ENCODE measurements around the gene CD200.

Gene CD200

GRCh38 chr3:112333381-112334317, 693 bp downstream of the CD200 start:
- DNase-seq (ENCODE audit: low spot score): no peak

- no peak for DNase-seq (ENCODE audit: low spot score)
Observed at GRCh38 chr3:112334691-112335433, 1.9 kb downstream of the CD200 start.

- no peak for DNase-seq (ENCODE audit: low spot score)
Observed at GRCh38 chr3:112335434-112335781, 2.5 kb downstream of the CD200 start.

- no peak for DNase-seq (ENCODE audit: low spot score)
Observed at GRCh38 chr3:112338021-112338726, 5.2 kb downstream of the CD200 start.

GRCh38 chr3:112338727-112339056, 5.7 kb downstream of the CD200 start:
- no peak for DNase-seq (ENCODE audit: low spot score)

GRCh38 chr3:112339134-112339533, 6.2 kb downstream of the CD200 start:
- no peak for DNase-seq (ENCODE audit: low spot score)

- no peak for DNase-seq (ENCODE audit: low spot score)
Observed at GRCh38 chr3:112339609-112340008, 6.7 kb downstream of the CD200 start.

- DNase-seq (ENCODE audit: low spot score): no peak
Observed at GRCh38 chr3:112341386-112341785, 8.4 kb downstream of the CD200 start.

GRCh38 chr3:112345681-112346080, 12.7 kb downstream of the CD200 start:
- no peak for DNase-seq (ENCODE audit: low spot score)

- DNase-seq (ENCODE audit: low spot score): no peak
Observed at GRCh38 chr3:112346491-112347122, 13.7 kb downstream of the CD200 start.

- DNase-seq (ENCODE audit: low spot score): no peak
Observed at GRCh38 chr3:112348943-112349342, 16.0 kb downstream of the CD200 start.

GRCh38 chr3:112349557-112349956, 16.6 kb downstream of the CD200 start:
- no peak for DNase-seq (ENCODE audit: low spot score)

- no peak for DNase-seq (ENCODE audit: low spot score)
Observed at GRCh38 chr3:112350018-112350810, 17.3 kb downstream of the CD200 start.

GRCh38 chr3:112351036-112351435, 18.1 kb downstream of the CD200 start:
- DNase-seq (ENCODE audit: low spot score): no peak

- DNase-seq (ENCODE audit: low spot score): no peak
Observed at GRCh38 chr3:112351823-112352222, 18.9 kb downstream of the CD200 start.

GRCh38 chr3:112352720-112353119, 19.8 kb downstream of the CD200 start:
- DNase-seq (ENCODE audit: low spot score): no peak

- no peak for DNase-seq (ENCODE audit: low spot score)
Observed at GRCh38 chr3:112353365-112353764, 20.4 kb downstream of the CD200 start.

- DNase-seq (ENCODE audit: low spot score): no peak
Observed at GRCh38 chr3:112354642-112355306, 21.8 kb downstream of the CD200 start.

GRCh38 chr3:112355307-112355687, 22.3 kb downstream of the CD200 start:
- DNase-seq (ENCODE audit: low spot score): no peak

GRCh38 chr3:112357930-112358780, 25.2 kb downstream of the CD200 start:
- peak; percentile 4 for DNase-seq (ENCODE audit: low spot score)

Measured in germinal center (tissue), 1 donor.